Fibroblast of lung (primary cell): ENCODE results near the gene LMNTD1. TPM values are rescaled to one million over a fixed set of nuclear protein-coding genes. Genes with fewer than 3 reads are reported as not detected.
"Not testable (repeated sequence)": the region's sequence is repeated elsewhere in the genome, so short reads cannot be mapped to it uniquely, and the experiment has no call there.

Experiments used
- DNase-seq, 2 donors: peaks; one replicate each; pipeline versions ENCODE4 v3.0.0 to v3.0.0-alpha.2; 2010; ENCODE audit warnings: low read depth in 2 of 2
- H2AFZ ChIP-seq: 2 replicates; pipeline ENCODE4 v1.5.1; 2012; ENCODE audit warnings: low read length, control low read depth, inconsistent platforms
- H3K27ac ChIP-seq: 2 replicates; pipeline ENCODE4 v1.5.1; 2011; ENCODE audit warnings: low read length, control low read depth; ENCODE audit not compliant: insufficient read depth
- H3K27me3 ChIP-seq: 2 replicates; pipeline ENCODE4 v1.5.1; 2011; ENCODE audit warnings: mild to moderate bottlenecking, low read length; ENCODE audit not compliant: control insufficient read depth, insufficient read depth
- H3K36me3 ChIP-seq: 2 replicates; pipeline ENCODE4 v1.5.1; 2011; ENCODE audit warnings: low read length; ENCODE audit not compliant: control insufficient read depth, insufficient read depth
- H3K4me1 ChIP-seq: 2 replicates; pipeline ENCODE4 v1.5.1; 2011; ENCODE audit warnings: low read length; ENCODE audit not compliant: control insufficient read depth, insufficient read depth; ENCODE audit errors: extremely low read depth
- H3K4me2 ChIP-seq: 2 replicates; pipeline ENCODE4 v1.5.1; 2011; ENCODE audit warnings: low read length, control low read depth; ENCODE audit not compliant: insufficient read depth; ENCODE audit errors: extremely low read depth
- H3K4me3 ChIP-seq, 4 experiments: fragments of 200-600 bp in 1 of 4; sonication (generic) in 1 of 4; replicated peaks in 1 of 4; 2 replicates each; pipeline ENCODE4 v1.5.1; 2011 to 2016; ENCODE audit warnings: low read length in 4 of 4, low read depth in 3 of 4, mild to moderate bottlenecking in 3 of 4, control low read depth in 2 of 4, inconsistent platforms in 1 of 4, mixed read lengths in 1 of 4; ENCODE audit not compliant: insufficient read depth in 1 of 4; ENCODE audit errors: control extremely low read depth in 1 of 4
- H3K79me2 ChIP-seq: 2 replicates; pipeline ENCODE4 v1.5.1; 2012; ENCODE audit warnings: mild to moderate bottlenecking, low read length, inconsistent platforms; ENCODE audit not compliant: control insufficient read depth, insufficient read depth
- H3K9ac ChIP-seq: 2 replicates; pipeline ENCODE4 v1.5.1; 2011; ENCODE audit warnings: mild to moderate bottlenecking, low read length, control low read depth; ENCODE audit not compliant: insufficient read depth
- H3K9me3 ChIP-seq: 2 replicates; pipeline ENCODE4 v1.5.1; 2012; ENCODE audit warnings: low read depth, low read length; ENCODE audit not compliant: control insufficient read depth, insufficient read depth
- H4K20me1 ChIP-seq: 2 replicates; pipeline ENCODE4 v1.5.1; 2011; ENCODE audit warnings: low read length; ENCODE audit not compliant: control insufficient read depth, insufficient read depth; ENCODE audit errors: extremely low read depth
- polyA plus RNA-seq, 2 donors: library from polyadenylated mRNA; depleted of rRNA in 1 of 2; stranded (reverse) in 1 of 2; unstranded in 1 of 2; fragments of >200 nt; gene quantifications; 2 replicates each; pipeline ENCODE4 v1.2.1, GENCODE V29; 2011 to 2012; ENCODE audit warnings: missing spikeins in 1 of 2
- total RNA-seq: library from RNA; depleted of rRNA; stranded (reverse); fragments of >200 nt; gene quantifications from 2 replicates; pipeline ENCODE4 v1.2.1, GENCODE V29; 2014
- TF ChIP-seq, protein P1 (sequence below), 2 donors: IDR thresholded peaks in 1 of 2; conservative IDR thresholded peaks in 1 of 2; 1 replicate in 1 of 2; 2 replicates in 1 of 2; pipeline ENCODE4 v1.5.1; 2011 to 2012; ENCODE audit warnings: low read length in 2 of 2, control low read depth in 1 of 2, inconsistent platforms in 1 of 2, low read depth in 1 of 2, mild to moderate bottlenecking in 1 of 2

The LMNTD1 gene
- total and polyA plus RNA-seq, 2 donors (not counting 1 experiment from before 2014, with no cell fraction given): not detected

DNA sequence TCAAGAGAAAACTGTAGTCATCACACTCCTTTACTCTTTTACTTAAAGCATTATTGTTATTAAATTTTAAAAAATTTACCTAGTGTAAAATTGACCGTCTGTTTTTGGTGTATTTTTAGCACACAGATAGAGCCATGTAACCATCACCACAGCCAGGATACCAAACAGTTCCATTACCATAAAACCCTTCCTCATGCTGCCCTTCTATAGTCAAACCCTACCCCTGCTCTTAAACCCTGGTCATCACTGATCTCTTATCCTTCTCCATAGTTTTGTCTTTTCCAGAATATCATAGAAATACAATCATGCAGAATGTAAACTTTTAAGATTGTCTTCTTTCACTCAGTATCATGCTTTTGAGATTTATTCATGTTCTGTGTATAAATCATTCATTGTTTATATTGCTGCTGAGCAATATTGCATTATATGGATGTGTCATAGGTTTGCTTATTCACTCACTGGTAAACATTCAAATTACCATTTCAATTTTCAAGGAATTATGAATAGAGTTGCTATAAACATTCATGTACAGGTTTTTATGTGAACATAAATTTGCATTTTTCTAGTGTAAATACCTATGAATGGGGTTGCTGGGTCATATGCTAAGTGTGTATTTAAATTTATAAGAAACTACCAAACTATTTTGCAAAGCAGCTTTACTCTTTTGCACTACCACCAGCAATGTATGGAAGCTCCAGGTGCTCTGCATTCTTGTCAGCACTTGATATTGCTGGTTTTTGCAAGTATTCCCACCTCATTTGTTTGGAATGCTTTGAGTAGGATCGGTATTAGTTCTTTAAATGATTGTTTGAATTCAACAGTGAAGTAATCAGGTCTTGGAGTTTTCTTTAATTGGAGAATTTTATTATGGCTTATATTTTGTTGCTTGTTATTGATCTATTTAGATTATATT, 125.5 kb downstream of the LMNTD1 start:
- H3K27ac ChIP-seq: no peak overlapping the region
- no peak overlapping the region for H3K9ac ChIP-seq
- no peak overlapping the region for H3K4me3 ChIP-seq
- peaks cover 6% of the 10 kb centered on the region for H3K4me1 ChIP-seq
- H3K4me2 ChIP-seq: no peak overlapping the region
- no peaks in the 10 kb centered on the region for H3K27me3 ChIP-seq
- TF ChIP-seq, protein P1, sequence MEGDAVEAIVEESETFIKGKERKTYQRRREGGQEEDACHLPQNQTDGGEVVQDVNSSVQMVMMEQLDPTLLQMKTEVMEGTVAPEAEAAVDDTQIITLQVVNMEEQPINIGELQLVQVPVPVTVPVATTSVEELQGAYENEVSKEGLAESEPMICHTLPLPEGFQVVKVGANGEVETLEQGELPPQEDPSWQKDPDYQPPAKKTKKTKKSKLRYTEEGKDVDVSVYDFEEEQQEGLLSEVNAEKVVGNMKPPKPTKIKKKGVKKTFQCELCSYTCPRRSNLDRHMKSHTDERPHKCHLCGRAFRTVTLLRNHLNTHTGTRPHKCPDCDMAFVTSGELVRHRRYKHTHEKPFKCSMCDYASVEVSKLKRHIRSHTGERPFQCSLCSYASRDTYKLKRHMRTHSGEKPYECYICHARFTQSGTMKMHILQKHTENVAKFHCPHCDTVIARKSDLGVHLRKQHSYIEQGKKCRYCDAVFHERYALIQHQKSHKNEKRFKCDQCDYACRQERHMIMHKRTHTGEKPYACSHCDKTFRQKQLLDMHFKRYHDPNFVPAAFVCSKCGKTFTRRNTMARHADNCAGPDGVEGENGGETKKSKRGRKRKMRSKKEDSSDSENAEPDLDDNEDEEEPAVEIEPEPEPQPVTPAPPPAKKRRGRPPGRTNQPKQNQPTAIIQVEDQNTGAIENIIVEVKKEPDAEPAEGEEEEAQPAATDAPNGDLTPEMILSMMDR (conservative IDR thresholded peaks at IDR 0.05 in 1 of 2, IDR thresholded peaks at IDR 0.05 in 1 of 2; ENCODE audit: low read depth in 1 of 2, low read length in 2 of 2): no peak
- DNase-seq: peak in 1 of 2 donors; percentile 43
- H3K36me3 ChIP-seq: no peaks in the 10 kb centered on the region
- H4K20me1 ChIP-seq: no peaks in the 10 kb centered on the region
- no peaks in the 10 kb centered on the region for H3K9me3 ChIP-seq
- H2AFZ ChIP-seq: no peak overlapping the region
- H3K79me2 ChIP-seq: no peaks in the 10 kb centered on the region

DNA sequence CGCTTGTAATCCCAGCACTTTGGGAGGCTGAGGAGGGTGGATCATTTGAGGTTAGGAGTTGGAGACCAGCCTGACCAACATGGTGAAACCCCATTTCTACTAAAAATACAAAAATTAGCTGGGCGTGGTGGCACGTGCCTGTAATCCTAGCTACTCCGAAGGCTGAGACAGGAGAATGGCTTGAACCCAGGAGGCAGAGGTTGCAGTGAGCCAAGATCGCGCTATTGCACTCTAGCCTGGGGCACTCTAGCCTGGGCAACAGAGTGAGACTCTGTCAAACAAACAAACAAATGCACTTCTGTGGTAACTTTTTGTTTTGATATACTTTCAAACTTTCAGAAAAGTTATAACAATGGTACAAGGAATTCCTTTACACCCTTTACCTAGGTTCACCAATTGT, 126.3 kb downstream of the LMNTD1 start:
- not testable (repeated sequence) for H3K9me3 ChIP-seq, H3K4me1 ChIP-seq, H3K4me3 ChIP-seq, H3K9ac ChIP-seq, DNase-seq, H3K27me3 ChIP-seq, H4K20me1 ChIP-seq, H3K27ac ChIP-seq, H3K79me2 ChIP-seq, H2AFZ ChIP-seq, H3K36me3 ChIP-seq, H3K4me2 ChIP-seq
